Mesodermal cell (in vitro differentiated cells): ENCODE results near the gene GSN.
"Not testable (repeated sequence)": the region's sequence is repeated elsewhere in the genome, so short reads cannot be mapped to it uniquely, and the experiment has no call there.

ENCODE experiments used
- H3K27ac ChIP-seq: 2 replicates; pipeline ENCODE4 v1.7.0; 2013; ENCODE audit warnings: mild to moderate bottlenecking, low read depth, low read length, moderate library complexity; ENCODE audit not compliant: severe bottlenecking
- H3K36me3 ChIP-seq: 2 replicates; pipeline ENCODE4 v1.7.1; 2013; ENCODE audit warnings: mild to moderate bottlenecking, low read length, moderate library complexity; ENCODE audit not compliant: control insufficient read depth, insufficient read depth
- H3K4me1 ChIP-seq: one replicate; pipeline ENCODE4 v1.7.1; 2013; ENCODE audit warnings: mild to moderate bottlenecking, low read length; ENCODE audit not compliant: insufficient read depth, control insufficient read depth, poor library complexity, severe bottlenecking
- H3K4me3 ChIP-seq: 2 replicates; pipeline ENCODE4 v1.7.0; 2013; ENCODE audit warnings: low read length, control low read depth, mild to moderate bottlenecking; ENCODE audit not compliant: insufficient read depth, poor library complexity, severe bottlenecking; ENCODE audit errors: extremely low read depth
- H3K9me3 ChIP-seq: 2 replicates; pipeline ENCODE4 v1.7.1; 2013; ENCODE audit warnings: mild to moderate bottlenecking, low read length, moderate library complexity; ENCODE audit not compliant: control insufficient read depth
- WGBS, 2 experiments: methylation state at CpG; one replicate each; pipeline ENCODE4 v1.1.5; 2013; ENCODE audit warnings: missing lambda C conversion rate in 2 of 2; ENCODE audit not compliant: insufficient coverage in 2 of 2; 5-methylcytosine and 5-hydroxymethylcytosine counted together

GSN gene

GRCh38 chr9:121289772-121290370 is 21.9 kb downstream of the GSN start:
- H3K4me1 ChIP-seq, result peaks cover 55% of the 10 kb centered on the region
- no peaks in the 10 kb centered on the region for H3K9me3 ChIP-seq
- peaks cover 21% of the 10 kb centered on the region for H3K36me3 ChIP-seq
- peak overlapping the region; percentile 95 for H3K27ac ChIP-seq
- no peak overlapping the region for H3K4me3 ChIP-seq
- WGBS, 2 experiments, result 65 to 93% methylated on average over 4 to 5 of the region's 7 CpGs

- 94% methylated on average over 3 of the region's 4 CpGs for WGBS, 2 experiments
- H3K4me3 ChIP-seq, H3K27ac ChIP-seq, H3K9me3 ChIP-seq: not testable (repeated sequence)
- H3K36me3 ChIP-seq, result peaks cover 25% of the 10 kb centered on the region
- H3K4me1 ChIP-seq, result peaks cover 42% of the 10 kb centered on the region
These were observed 23.6 kb downstream of the GSN start for GRCh38 chr9:121291536-121291935.

GRCh38 chr9:121292051-121292450 is 24.1 kb downstream of the GSN start:
- no peak overlapping the region for H3K4me3 ChIP-seq
- peaks cover 41% of the 10 kb centered on the region for H3K4me1 ChIP-seq
- 75 to 100% methylated on average over 1 of the region's 1 CpG for WGBS, 2 experiments
- H3K27ac ChIP-seq, result no peak overlapping the region
- H3K9me3 ChIP-seq, result no peaks in the 10 kb centered on the region
- peaks cover 25% of the 10 kb centered on the region for H3K36me3 ChIP-seq

- Histone ChIP-seq H3K9me3 (no peaks in the 10 kb centered on the region), H3K36me3 (peaks cover 24% of the 10 kb centered on the region), H3K4me1 (peaks cover 36% of the 10 kb centered on the region), H3K4me3 (no peak overlapping the region), H3K27ac (no peak overlapping the region)
- WGBS, 2 experiments, result 79 to 84% methylated on average over 6 of the region's 6 CpGs
These were observed 24.9 kb downstream of the GSN start for GRCh38 chr9:121292801-121293241.

GRCh38 chr9:121294151-121294743 is 26.3 kb downstream of the GSN start:
- H3K27ac ChIP-seq, result no peak overlapping the region
- peaks cover 16% of the 10 kb centered on the region for H3K36me3 ChIP-seq
- H3K4me1 ChIP-seq, result peaks cover 29% of the 10 kb centered on the region
- no peaks in the 10 kb centered on the region for H3K9me3 ChIP-seq
- WGBS, 2 experiments, result 92 to 100% methylated on average over 3 of the region's 6 CpGs
- no peak overlapping the region for H3K4me3 ChIP-seq

- 95 to 99% methylated on average over 10 to 13 of the region's 13 CpGs for WGBS, 2 experiments
- Histone ChIP-seq H3K4me1 (peaks cover 20% of the 10 kb centered on the region), H3K4me3 (no peak overlapping the region), H3K36me3 (peaks cover 13% of the 10 kb centered on the region), H3K27ac (no peak overlapping the region), H3K9me3 (no peaks in the 10 kb centered on the region)
These were observed 27.1 kb downstream of the GSN start for GRCh38 chr9:121294866-121295661.

- peaks cover 18% of the 10 kb centered on the region for H3K4me1 ChIP-seq
- H3K4me3 ChIP-seq, result no peak overlapping the region
- no peak overlapping the region for H3K27ac ChIP-seq
- 87 to 93% methylated on average over 5 of the region's 5 CpGs for WGBS, 2 experiments
- H3K9me3 ChIP-seq, result no peaks in the 10 kb centered on the region
- peaks cover 11% of the 10 kb centered on the region for H3K36me3 ChIP-seq
These were observed 27.8 kb downstream of the GSN start for GRCh38 chr9:121295662-121296191.

GRCh38 chr9:121296213-121297127 is 28.5 kb downstream of the GSN start:
- H3K4me1 ChIP-seq, result peaks cover 18% of the 10 kb centered on the region
- no peaks in the 10 kb centered on the region for H3K9me3 ChIP-seq
- H3K36me3 ChIP-seq, result peaks cover 12% of the 10 kb centered on the region
- 86 to 93% methylated on average over 6 to 7 of the region's 7 CpGs for WGBS, 2 experiments
- no peak overlapping the region for H3K27ac ChIP-seq
- H3K4me3 ChIP-seq, result no peak overlapping the region

- Histone ChIP-seq H3K4me3 (no peak overlapping the region), H3K36me3 (peaks cover 21% of the 10 kb centered on the region), H3K27ac (no peak overlapping the region), H3K4me1 (peaks cover 18% of the 10 kb centered on the region), H3K9me3 (no peaks in the 10 kb centered on the region)
- 92 to 100% methylated on average over 1 to 2 of the region's 4 CpGs for WGBS, 2 experiments
These were observed 29.4 kb downstream of the GSN start for GRCh38 chr9:121297389-121297788.

GRCh38 chr9:121298016-121298538 is 30.1 kb downstream of the GSN start:
- Histone ChIP-seq H3K4me1 (peaks cover 18% of the 10 kb centered on the region), H3K9me3 (no peaks in the 10 kb centered on the region), H3K4me3 (no peak overlapping the region), H3K27ac (peak overlapping the region; percentile 74), H3K36me3 (peaks cover 28% of the 10 kb centered on the region)
- 56 to 62% methylated on average over 5 to 6 of the region's 7 CpGs for WGBS, 2 experiments
